GM19351 (cell line): ENCODE results near the gene NRXN3.

Experiments
- ATAC-seq: cut with Tn5 transposase; IDR thresholded peaks from one replicate; pipeline ENCODE4 v1.9.1; 2021; ENCODE audit warnings: mild to moderate bottlenecking, moderate library complexity; ENCODE audit not compliant: unreplicated experiment

The NRXN3 gene

DNA sequence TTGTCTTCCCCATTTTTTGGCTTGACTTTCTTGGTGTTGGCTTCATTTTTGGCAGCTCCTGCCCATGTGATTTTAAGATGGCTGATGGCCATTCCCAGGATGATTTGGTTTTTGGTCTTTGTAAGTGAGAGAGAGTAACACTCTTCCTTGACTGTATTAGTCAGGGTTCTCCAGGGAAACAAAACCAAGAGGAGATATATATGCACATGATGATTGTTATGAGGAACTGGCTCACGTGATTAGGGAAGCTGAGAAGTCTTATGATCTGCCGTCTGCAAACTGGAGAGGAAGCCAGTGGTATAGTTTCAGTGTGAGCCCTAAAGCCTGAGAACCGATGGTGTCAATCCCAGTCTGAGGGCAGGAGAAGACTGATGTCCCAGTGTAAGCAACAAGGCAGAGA lies 146.6 kb downstream of the NRXN3 start:
- no peak for ATAC-seq

DNA sequence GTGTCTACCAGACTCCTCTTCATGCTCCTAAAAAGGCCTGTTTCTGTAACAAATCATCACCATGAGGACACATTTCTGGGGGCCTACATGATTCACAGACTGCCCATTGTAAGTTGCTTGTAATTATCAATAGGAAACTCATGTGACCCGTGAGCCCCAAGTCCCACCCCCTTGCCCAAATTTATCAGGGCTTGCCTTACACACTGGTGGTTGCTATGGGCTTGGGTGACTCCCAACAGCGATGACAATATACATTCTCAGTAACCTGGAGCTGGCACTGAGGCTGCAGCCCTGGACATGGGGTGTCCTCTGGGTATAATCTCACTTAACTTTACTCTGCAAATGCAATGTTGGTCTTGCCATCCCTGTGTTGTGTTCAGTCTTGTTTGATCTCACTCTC lies 149.2 kb downstream of the NRXN3 start:
- no peak for ATAC-seq

GRCh38 chr14:78319887-78320635 lies 149.9 kb downstream of the NRXN3 start:
- no peak for ATAC-seq

- no peak for ATAC-seq
These were observed 154.2 kb downstream of the NRXN3 start for GRCh38 chr14:78324353-78324752.

- ATAC-seq: no peak
These were observed 155.7 kb downstream of the NRXN3 start for GRCh38 chr14:78325911-78326310.

GRCh38 chr14:78327426-78328221 lies 157.5 kb downstream of the NRXN3 start:
- no peak for ATAC-seq

GRCh38 chr14:78329371-78329770 lies 159.2 kb downstream of the NRXN3 start:
- no peak for ATAC-seq

- ATAC-seq: no peak
These were observed 165.4 kb downstream of the NRXN3 start for GRCh38 chr14:78335531-78335930.

- ATAC-seq: no peak
These were observed 170.1 kb downstream of the NRXN3 start for GRCh38 chr14:78340250-78340649.

GRCh38 chr14:78341827-78342389 lies 171.7 kb downstream of the NRXN3 start:
- ATAC-seq: no peak

DNA sequence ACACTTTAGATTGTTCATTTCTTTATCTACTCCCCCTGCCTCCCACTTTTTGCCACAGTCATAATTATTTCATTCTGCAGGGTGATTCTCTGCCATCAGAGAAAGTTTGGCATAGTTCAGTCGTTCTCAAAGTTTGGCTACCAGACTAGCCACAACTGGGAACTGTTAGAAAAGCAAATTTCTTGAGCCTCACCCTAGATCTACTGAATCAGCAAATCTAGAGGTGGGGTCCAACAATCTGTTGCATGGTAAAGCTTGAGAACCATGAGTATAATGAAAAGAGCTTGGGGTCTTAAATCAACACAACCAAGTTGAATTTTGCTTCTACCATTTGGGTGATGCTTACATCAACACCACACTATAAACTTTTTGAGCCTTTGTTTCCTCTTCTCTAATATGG lies 172.7 kb downstream of the NRXN3 start:
- ATAC-seq: no peak

DNA sequence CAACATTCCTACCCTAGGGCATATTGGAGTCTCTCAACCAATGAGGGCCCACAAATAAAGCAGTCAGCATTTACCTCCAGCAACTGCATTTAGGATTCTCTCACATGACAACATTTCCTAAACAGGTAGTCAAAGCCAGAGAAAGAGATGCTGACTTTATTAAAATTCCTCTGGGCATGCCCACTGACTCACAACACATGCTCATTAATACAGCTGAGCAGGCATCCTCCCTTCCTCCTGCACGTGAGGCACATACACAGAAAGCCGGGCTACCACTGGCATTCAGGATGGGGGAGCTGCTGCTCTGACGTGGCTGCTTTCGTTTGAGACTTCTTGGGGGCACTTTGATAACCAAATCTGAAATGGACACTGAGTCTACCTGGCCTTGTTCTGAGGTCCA lies 174.1 kb downstream of the NRXN3 start:
- no peak for ATAC-seq

DNA sequence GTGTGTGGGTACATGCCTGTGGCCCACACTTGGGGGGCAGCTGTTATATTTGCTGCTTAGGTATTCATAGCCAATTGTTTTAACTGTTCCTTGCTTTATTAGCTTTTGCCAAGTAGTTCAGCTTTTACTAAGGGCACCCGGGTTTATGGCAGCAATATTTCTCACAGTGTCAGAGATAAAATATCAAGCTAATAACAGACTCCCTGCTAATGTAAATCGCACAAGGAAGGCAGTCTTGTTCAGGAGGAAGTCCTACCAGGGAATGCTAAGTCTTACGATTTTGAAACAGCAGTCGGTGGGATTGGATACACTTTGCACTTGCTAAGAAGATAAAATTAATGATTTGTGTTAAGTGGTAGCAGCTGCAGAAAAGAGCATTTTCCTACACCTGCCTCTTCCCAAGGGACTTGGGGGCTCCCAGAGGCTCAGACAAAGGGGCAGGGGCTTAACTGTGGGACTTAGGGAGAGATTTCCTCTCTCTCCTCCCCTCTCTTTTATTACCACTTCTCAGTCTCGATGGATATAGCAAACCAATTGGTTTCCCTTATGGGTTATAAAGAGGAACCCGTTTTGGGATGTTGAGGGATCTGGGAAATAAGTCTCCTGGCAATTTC lies 175.1 kb downstream of the NRXN3 start:
- ATAC-seq: no peak

GRCh38 chr14:78346747-78347146 lies 176.6 kb downstream of the NRXN3 start:
- ATAC-seq: no peak

- ATAC-seq: no peak
These were observed 184.9 kb downstream of the NRXN3 start for GRCh38 chr14:78355109-78355508.

- no peak for ATAC-seq
These were observed 186.2 kb downstream of the NRXN3 start for GRCh38 chr14:78356391-78356790.

GRCh38 chr14:78358591-78358990 lies 188.4 kb downstream of the NRXN3 start:
- ATAC-seq: no peak

GRCh38 chr14:78359581-78359980 lies 189.4 kb downstream of the NRXN3 start:
- ATAC-seq: no peak

- no peak for ATAC-seq
These were observed 192.8 kb downstream of the NRXN3 start for GRCh38 chr14:78363008-78363407.

- ATAC-seq: no peak
These were observed 197.2 kb downstream of the NRXN3 start for GRCh38 chr14:78367355-78367754.

DNA sequence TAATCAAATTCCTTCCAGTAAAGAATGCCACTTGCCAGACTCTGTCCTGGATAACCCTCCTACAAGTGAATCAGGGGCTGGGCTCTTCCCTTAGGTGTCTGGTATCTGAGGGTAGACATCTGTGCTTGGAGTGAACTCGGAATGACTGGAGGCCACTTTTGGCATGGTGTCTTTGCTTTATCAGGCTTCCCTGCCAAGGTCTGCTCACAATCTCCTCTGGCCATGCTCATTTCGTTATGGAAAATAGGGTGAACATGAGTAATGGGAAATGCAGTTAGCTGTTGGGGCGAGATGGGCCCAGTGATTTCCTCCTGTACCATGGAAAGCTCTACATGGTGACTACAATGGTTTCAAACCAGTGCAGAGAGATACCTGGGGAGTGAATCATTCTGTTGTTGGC lies 212.9 kb downstream of the NRXN3 start:
- ATAC-seq: no peak

DNA sequence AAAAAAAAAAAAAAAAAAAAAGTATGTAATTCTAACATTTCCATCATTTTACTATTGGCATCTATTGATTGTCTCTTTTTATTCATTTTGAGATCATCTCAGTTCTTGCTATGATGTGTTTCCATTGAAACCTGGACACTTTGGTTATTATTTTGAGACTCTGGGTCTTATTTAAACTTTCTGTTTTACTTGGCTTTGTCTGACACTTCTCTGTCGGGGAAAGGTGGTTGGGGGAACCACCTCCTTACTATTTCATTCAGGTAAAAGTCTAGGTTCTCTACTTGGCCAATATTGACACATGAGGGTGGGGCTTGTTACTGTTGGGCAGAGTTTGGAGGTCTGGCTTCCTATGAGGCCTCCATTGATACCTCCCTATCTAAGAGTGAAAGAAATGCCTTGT lies 228.0 kb downstream of the NRXN3 start:
- no peak for ATAC-seq
